ENCODE data around the gene MED27.

DNA sequence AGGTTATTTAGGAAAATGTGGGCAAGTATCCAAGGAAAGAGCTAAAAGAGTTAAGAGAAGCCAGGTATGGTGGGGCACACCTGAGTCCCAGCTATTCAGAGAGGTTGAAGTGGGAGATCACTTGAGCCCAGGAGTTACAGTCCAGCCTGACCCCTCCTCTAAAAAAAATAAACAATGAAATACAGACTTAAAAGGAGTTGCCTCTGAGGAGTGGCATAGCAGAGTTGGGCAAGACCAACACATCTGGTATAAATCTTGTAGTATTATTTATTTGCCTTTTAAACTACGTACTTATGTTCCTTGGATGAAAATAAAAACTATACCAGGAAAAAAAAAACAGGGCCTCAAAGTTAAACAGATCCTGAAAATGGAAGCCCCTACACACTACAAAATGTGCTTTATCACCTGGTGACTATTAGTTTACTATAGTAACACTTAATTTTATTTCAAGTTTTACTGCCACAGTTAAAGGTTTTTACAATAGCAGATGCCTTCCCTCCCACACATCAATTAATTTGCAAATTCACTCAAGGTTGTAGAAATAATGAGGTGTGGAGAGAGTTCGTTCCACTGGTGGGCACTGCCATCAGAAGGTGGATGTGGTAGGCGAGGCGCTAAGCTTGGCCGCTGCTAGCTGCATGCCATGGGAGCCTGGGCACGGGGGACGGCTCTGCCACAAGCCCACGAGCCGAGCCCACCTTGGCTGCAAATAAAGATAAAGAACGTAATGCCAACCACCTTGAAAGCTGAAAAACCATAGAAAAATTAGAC, 48.0 kb downstream of the MED27 start:
- TF ChIP-seq POLR2A (IDR thresholded peaks at IDR 0.05; ENCODE audit: control extremely low read depth in 1 of 2, low read depth in 2 of 2, low read length in 2 of 2) (no peak), EP300 (IDR thresholded peaks at IDR 0.05; ENCODE audit: borderline replicate concordance in 1 of 2, low read depth in 2 of 2, low read length in 2 of 2) (no peak), RAD21 (IDR thresholded peaks at IDR 0.05 in 1 of 2, conservative IDR thresholded peaks at IDR 0.05 in 1 of 2; ENCODE audit: low read depth in 2 of 2, low read length in 2 of 2) (no peak), GABPA (IDR thresholded peaks at IDR 0.05; ENCODE audit: borderline replicate concordance, insufficient read depth, low read length) (no peak)
- TF ChIP-seq, protein P1, sequence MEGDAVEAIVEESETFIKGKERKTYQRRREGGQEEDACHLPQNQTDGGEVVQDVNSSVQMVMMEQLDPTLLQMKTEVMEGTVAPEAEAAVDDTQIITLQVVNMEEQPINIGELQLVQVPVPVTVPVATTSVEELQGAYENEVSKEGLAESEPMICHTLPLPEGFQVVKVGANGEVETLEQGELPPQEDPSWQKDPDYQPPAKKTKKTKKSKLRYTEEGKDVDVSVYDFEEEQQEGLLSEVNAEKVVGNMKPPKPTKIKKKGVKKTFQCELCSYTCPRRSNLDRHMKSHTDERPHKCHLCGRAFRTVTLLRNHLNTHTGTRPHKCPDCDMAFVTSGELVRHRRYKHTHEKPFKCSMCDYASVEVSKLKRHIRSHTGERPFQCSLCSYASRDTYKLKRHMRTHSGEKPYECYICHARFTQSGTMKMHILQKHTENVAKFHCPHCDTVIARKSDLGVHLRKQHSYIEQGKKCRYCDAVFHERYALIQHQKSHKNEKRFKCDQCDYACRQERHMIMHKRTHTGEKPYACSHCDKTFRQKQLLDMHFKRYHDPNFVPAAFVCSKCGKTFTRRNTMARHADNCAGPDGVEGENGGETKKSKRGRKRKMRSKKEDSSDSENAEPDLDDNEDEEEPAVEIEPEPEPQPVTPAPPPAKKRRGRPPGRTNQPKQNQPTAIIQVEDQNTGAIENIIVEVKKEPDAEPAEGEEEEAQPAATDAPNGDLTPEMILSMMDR (IDR thresholded peaks at IDR 0.05; ENCODE audit: control extremely low read depth in 1 of 3, insufficient read depth in 1 of 3, low read depth in 1 of 3, low read length in 3 of 3), result no peak
